Smooth muscle cell (in vitro differentiated cells): ENCODE results near the gene SLC35G4. TPM values are rescaled to one million over a fixed set of nuclear protein-coding genes. Genes with fewer than 3 reads are reported as not detected.

Experiments used
- DNase-seq: peaks from one replicate; lab custom pipeline; 2025; ENCODE audit not compliant: unreplicated experiment; lab: John Stamatoyannopoulos, UW
- H2AFZ ChIP-seq: fragments of 200-600 bp; sonication (generic); 2 replicates; pipeline ENCODE4 v1.6.0; 2016; ENCODE audit warnings: antibody characterized with exemption, low read depth, mild to moderate bottlenecking
- H3F3A ChIP-seq: fragments of 200-600 bp; sonication (generic); 2 replicates; pipeline ENCODE4 v1.6.0; 2017; ENCODE audit warnings: antibody characterized with exemption, low read depth
- H3K27ac ChIP-seq: fragments of 200-600 bp; sonication (generic); 2 replicates; pipeline ENCODE4 v1.5.1; 2016; ENCODE audit warnings: low read depth, mild to moderate bottlenecking
- H3K27me3 ChIP-seq: fragments of 200-600 bp; sonication (generic); 2 replicates; pipeline ENCODE4 v1.6.1; 2016; ENCODE audit warnings: low read depth, mild to moderate bottlenecking
- H3K36me3 ChIP-seq: fragments of 200-600 bp; sonication (generic); 2 replicates; pipeline ENCODE4 v1.5.1; 2016; ENCODE audit warnings: low read depth
- H3K4me1 ChIP-seq: fragments of 200-600 bp; sonication (generic); 2 replicates; pipeline ENCODE4 v1.5.1; 2016; ENCODE audit warnings: low read depth
- H3K4me2 ChIP-seq: fragments of 200-600 bp; sonication (generic); 2 replicates; pipeline ENCODE4 v1.6.0; 2016; ENCODE audit warnings: mild to moderate bottlenecking
- H3K4me3 ChIP-seq: fragments of 200-600 bp; sonication (generic); 2 replicates; pipeline ENCODE4 v1.5.1; 2016; ENCODE audit warnings: mild to moderate bottlenecking
- H3K79me2 ChIP-seq: fragments of 200-600 bp; sonication (generic); 2 replicates; pipeline ENCODE4 v1.6.0; 2016; ENCODE audit warnings: low read depth, mild to moderate bottlenecking
- H3K9ac ChIP-seq: fragments of 200-600 bp; sonication (generic); 2 replicates; pipeline ENCODE4 v1.6.0; 2016; ENCODE audit warnings: low read depth
- H3K9me3 ChIP-seq: fragments of 200-600 bp; sonication (generic); replicated peaks from 2 replicates; pipeline ENCODE4 v1.5.1; 2016; ENCODE audit warnings: low read depth
- H4K20me1 ChIP-seq: fragments of 200-600 bp; sonication (generic); 2 replicates; pipeline ENCODE4 v1.6.0; 2016; ENCODE audit warnings: low read depth
- CTCF ChIP-seq: fragments of 200-600 bp; sonication (generic); IDR thresholded peaks from 2 replicates; pipeline ENCODE4 v1.5.1; 2017; ENCODE audit warnings: borderline replicate concordance, mild to moderate bottlenecking, antibody characterized with exemption; ENCODE audit not compliant: insufficient read depth, poor library complexity, severe bottlenecking
- WGBS: methylation state at CpG from one replicate; pipeline ENCODE4 v1.1.7; 2016; ENCODE audit warnings: low lambda C conversion rate; 5-methylcytosine and 5-hydroxymethylcytosine counted together
- polyA plus RNA-seq: library from polyadenylated mRNA; unstranded; fragments of >200 nt; fragmentation: Nextera tagmentation; extraction: Ambion mirVana; gene quantifications from 2 replicates; pipeline ENCODE4 v1.2.1, GENCODE V29; 2016
- total RNA-seq: library from RNA; depleted of rRNA; stranded (reverse); fragments of >200 nt; gene quantifications from 2 replicates; pipeline ENCODE4 v1.2.3, GENCODE V29; 2014

SLC35G4 gene
- total and polyA plus RNA-seq, 2 experiments from 2014 or later = not detected

GRCh38 chr18:11574545-11574944 is 34.9 kb upstream of the SLC35G4 start:
- H3K4me3 ChIP-seq = no peak overlapping the region
- H3K4me1 ChIP-seq = no peaks in the 10 kb centered on the region
- H2AFZ ChIP-seq = no peak overlapping the region
- H3K4me2 ChIP-seq = no peak overlapping the region
- H3K27ac ChIP-seq = no peak overlapping the region
- TF ChIP-seq CTCF = no peak
- 49% methylated on average over 3 of the region's 3 CpGs for WGBS
- H3K9me3 ChIP-seq = no peaks in the 10 kb centered on the region
- H3K27me3 ChIP-seq = no peaks in the 10 kb centered on the region
- no peaks in the 10 kb centered on the region for H4K20me1 ChIP-seq
- no peak for DNase-seq
- H3F3A ChIP-seq = no peaks in the 10 kb centered on the region
- no peaks in the 10 kb centered on the region for H3K79me2 ChIP-seq
- no peak overlapping the region for H3K9ac ChIP-seq
- no peaks in the 10 kb centered on the region for H3K36me3 ChIP-seq

- Histone ChIP-seq H3K4me3 (no peak overlapping the region), H3K9ac (no peak overlapping the region), H3K4me1 (no peaks in the 10 kb centered on the region), H3K36me3 (no peaks in the 10 kb centered on the region), H2AFZ (no peak overlapping the region), H3K9me3 (no peaks in the 10 kb centered on the region), H4K20me1 (no peaks in the 10 kb centered on the region), H3K4me2 (no peak overlapping the region), H3K27me3 (no peaks in the 10 kb centered on the region), H3K27ac (no peak overlapping the region), H3K79me2 (no peaks in the 10 kb centered on the region), H3F3A (no peaks in the 10 kb centered on the region)
- 46% methylated on average over 7 of the region's 7 CpGs for WGBS
- no peak for TF ChIP-seq CTCF
- DNase-seq = no peak
These were observed 31.9 kb upstream of the SLC35G4 start for GRCh38 chr18:11577271-11578112.

- TF ChIP-seq CTCF = no peak
- Histone ChIP-seq H2AFZ (no peak overlapping the region), H3K27me3 (no peaks in the 10 kb centered on the region), H3K9ac (no peak overlapping the region), H3F3A (no peaks in the 10 kb centered on the region), H3K9me3 (no peaks in the 10 kb centered on the region), H3K27ac (no peak overlapping the region), H4K20me1 (no peaks in the 10 kb centered on the region), H3K4me2 (no peak overlapping the region), H3K4me1 (no peaks in the 10 kb centered on the region), H3K79me2 (no peaks in the 10 kb centered on the region), H3K4me3 (no peak overlapping the region), H3K36me3 (no peaks in the 10 kb centered on the region)
- DNase-seq = no peak
- WGBS = 80% methylated on average over 3 of the region's 3 CpGs
These were observed 30.6 kb upstream of the SLC35G4 start for GRCh38 chr18:11578799-11579198.

- Histone ChIP-seq H3F3A (no peaks in the 10 kb centered on the region), H3K27ac (no peak overlapping the region), H3K36me3 (no peaks in the 10 kb centered on the region), H3K9me3 (no peaks in the 10 kb centered on the region), H3K4me1 (no peaks in the 10 kb centered on the region), H2AFZ (no peak overlapping the region), H3K4me3 (no peak overlapping the region), H4K20me1 (no peaks in the 10 kb centered on the region), H3K9ac (no peak overlapping the region), H3K79me2 (no peaks in the 10 kb centered on the region), H3K4me2 (no peak overlapping the region), H3K27me3 (no peaks in the 10 kb centered on the region)
- DNase-seq = no peak
- 95% methylated on average over 15 of the region's 15 CpGs for WGBS
- TF ChIP-seq CTCF = no peak
These were observed 29.5 kb upstream of the SLC35G4 start for GRCh38 chr18:11579916-11580315.
